Activated naive CD4-positive, alpha-beta T cell treated with anti-CD3 and anti-CD28 coated beads, Interleukin-2, amount 50 U/mL, for 16 hours (primary cell): Measurements from ENCODE around the gene CRYBA1.
"Not testable (repeated sequence)": the region's sequence is repeated elsewhere in the genome, so short reads cannot be mapped to it uniquely, and the experiment has no call there.

Source experiments
- DNase-seq: peaks from one replicate; pipeline ENCODE4 v3.0.0-alpha.2; 2020

CRYBA1 gene

GRCh38 chr17:29246628-29247027 is at the start of gene CRYBA1:
Gene CRYBA1 (plus strand): TSS chr17:29246859. CDS start chr17:29246864, 5 bp downstream.
- no peak for DNase-seq

- DNase-seq, result no peak
Observed at GRCh38 chr17:29197516-29198272, 49.0 kb upstream of the CRYBA1 start.

GRCh38 chr17:29204068-29204804 is 42.4 kb upstream of the CRYBA1 start:
- DNase-seq, result not testable (repeated sequence)

- no peak for DNase-seq
Observed at GRCh38 chr17:29205047-29205446, 41.6 kb upstream of the CRYBA1 start.

- DNase-seq, result no peak
Observed at GRCh38 chr17:29207975-29208374, 38.7 kb upstream of the CRYBA1 start.

- no peak for DNase-seq
Observed at GRCh38 chr17:29209073-29209472, 37.6 kb upstream of the CRYBA1 start.

GRCh38 chr17:29210879-29211278 is 35.8 kb upstream of the CRYBA1 start:
- no peak for DNase-seq

- DNase-seq, result no peak
Observed at GRCh38 chr17:29212094-29212631, 34.5 kb upstream of the CRYBA1 start.

GRCh38 chr17:29212681-29213121 is 34.0 kb upstream of the CRYBA1 start:
- no peak for DNase-seq

- DNase-seq, result no peak
Observed at GRCh38 chr17:29214215-29215146, 32.2 kb upstream of the CRYBA1 start.

- no peak for DNase-seq
Observed at GRCh38 chr17:29215174-29215573, 31.5 kb upstream of the CRYBA1 start.

GRCh38 chr17:29215717-29216116 is 30.9 kb upstream of the CRYBA1 start:
- DNase-seq, result no peak

GRCh38 chr17:29216181-29216580 is 30.5 kb upstream of the CRYBA1 start:
- no peak for DNase-seq

- DNase-seq, result no peak
Observed at GRCh38 chr17:29216856-29217255, 29.8 kb upstream of the CRYBA1 start.

- peak; percentile 65 for DNase-seq
Observed at GRCh38 chr17:29219378-29220047, 27.1 kb upstream of the CRYBA1 start.

GRCh38 chr17:29221338-29221737 is 25.3 kb upstream of the CRYBA1 start:
- DNase-seq, result not testable (repeated sequence)

GRCh38 chr17:29225396-29225795 is 21.3 kb upstream of the CRYBA1 start:
- no peak for DNase-seq

GRCh38 chr17:29233301-29233700 is 13.4 kb upstream of the CRYBA1 start:
- no peak for DNase-seq

GRCh38 chr17:29234972-29235371 is 11.7 kb upstream of the CRYBA1 start:
- not testable (repeated sequence) for DNase-seq

GRCh38 chr17:29235904-29236303 is 10.8 kb upstream of the CRYBA1 start:
- DNase-seq, result no peak

- no peak for DNase-seq
Observed at GRCh38 chr17:29237476-29238132, 9.1 kb upstream of the CRYBA1 start.
